CD14-positive monocyte (primary cell): Measurements from ENCODE around the gene MTTP. TPM values are rescaled to one million over a fixed set of nuclear protein-coding genes. Genes with fewer than 3 reads are reported as not detected.

ENCODE experiments used
- DNase-seq, 3 donors: peaks; one replicate each; pipeline ENCODE4 v3.0.0-alpha.2; 2011 to 2022
- H2AFZ ChIP-seq: 2 replicates; pipeline ENCODE4 v1.6.0; 2012; ENCODE audit warnings: mild to moderate bottlenecking, low read depth, low read length, inconsistent platforms; ENCODE audit not compliant: insufficient read depth, poor library complexity, severe bottlenecking
- H3K27ac ChIP-seq, 2 donors: 1 replicate in 1 of 2; 2 replicates in 1 of 2; pipeline ENCODE4 v1.5.1; 2012 to 2013; ENCODE audit warnings: low read length in 2 of 2, control low read depth in 1 of 2, inconsistent platforms in 1 of 2, low read depth in 1 of 2, mild to moderate bottlenecking in 1 of 2
- H3K27me3 ChIP-seq, 2 donors: one replicate each; pipeline versions ENCODE4 v1.6.0 to v1.6.1; 2011 to 2013; ENCODE audit warnings: low read length in 2 of 2; ENCODE audit not compliant: control insufficient read depth in 2 of 2, insufficient read depth in 2 of 2
- H3K36me3 ChIP-seq, 2 donors: replicated peaks in 1 of 2; 1 replicate in 1 of 2; 2 replicates in 1 of 2; pipeline versions ENCODE4 v1.5.1 to v1.6.1; 2012 to 2013; ENCODE audit warnings: low read length in 2 of 2, control low read depth in 1 of 2, inconsistent platforms in 1 of 2, mild to moderate bottlenecking in 1 of 2; ENCODE audit not compliant: insufficient read depth in 2 of 2, control insufficient read depth in 1 of 2
- H3K4me1 ChIP-seq, 2 donors: 1 replicate in 1 of 2; 2 replicates in 1 of 2; pipeline versions ENCODE4 v1.5.1 to v1.6.1; 2012 to 2013; ENCODE audit warnings: low read length in 2 of 2, control low read depth in 1 of 2, inconsistent platforms in 1 of 2, mild to moderate bottlenecking in 1 of 2, moderate library complexity in 1 of 2; ENCODE audit not compliant: insufficient read depth in 2 of 2, control insufficient read depth in 1 of 2
- H3K4me2 ChIP-seq: replicated peaks from 2 replicates; pipeline ENCODE3; 2012; ENCODE audit warnings: low read length, moderate library complexity, mild to moderate bottlenecking; ENCODE audit not compliant: poor library complexity, severe bottlenecking; ENCODE audit errors: extremely low read depth
- H3K4me3 ChIP-seq, 3 experiments: fragments of 200-600 bp in 1 of 3; sonication (generic) in 1 of 3; replicated peaks in 1 of 3; 1 replicate in 2 of 3; 2 replicates in 1 of 3; pipeline ENCODE4 v1.5.1; 2011 to 2013; ENCODE audit warnings: low read length in 3 of 3, mild to moderate bottlenecking in 3 of 3, control low read depth in 2 of 3, low read depth in 2 of 3, inconsistent platforms in 1 of 3, moderate library complexity in 1 of 3
- H3K79me2 ChIP-seq: 2 replicates; pipeline ENCODE4 v1.6.0; 2012; ENCODE audit warnings: mild to moderate bottlenecking, control low read depth, inconsistent platforms, low read length, moderate library complexity; ENCODE audit not compliant: insufficient read depth
- H3K9ac ChIP-seq: 2 replicates; pipeline ENCODE4 v1.6.0; 2017; ENCODE audit warnings: low read length, mild to moderate bottlenecking; ENCODE audit not compliant: insufficient read depth, poor library complexity, severe bottlenecking
- H3K9me3 ChIP-seq, 2 donors: replicated peaks in 1 of 2; 1 replicate in 1 of 2; 2 replicates in 1 of 2; pipeline versions ENCODE4 v1.5.1 to v1.6.1; 2012 to 2013; ENCODE audit warnings: low read length in 2 of 2, control low read depth in 1 of 2; ENCODE audit not compliant: control insufficient read depth in 1 of 2, insufficient read depth in 1 of 2
- H4K20me1 ChIP-seq: 2 replicates; pipeline ENCODE4 v1.6.0; 2012; ENCODE audit warnings: mild to moderate bottlenecking, low read length, control low read depth, moderate library complexity; ENCODE audit not compliant: insufficient read depth
- H3K27ac Mint-ChIP-seq, 7 donors: one replicate each; pipeline ENCODE4 v1.8.0; 2020; ENCODE audit warnings: mild to moderate bottlenecking in 7 of 7, mixed read lengths in 7 of 7, moderate library complexity in 6 of 7, inconsistent platforms in 2 of 7
- H3K27me3 Mint-ChIP-seq, 3 donors: one replicate each; pipeline ENCODE4 v1.8.0; 2021 to 2022; ENCODE audit warnings: low read depth in 3 of 3, mild to moderate bottlenecking in 3 of 3, mixed read lengths in 3 of 3, moderate library complexity in 3 of 3, inconsistent platforms in 1 of 3
- H3K36me3 Mint-ChIP-seq, 2 donors: one replicate each; pipeline ENCODE4 v1.8.0; 2020; ENCODE audit warnings: mixed read lengths in 2 of 2, inconsistent platforms in 1 of 2, mild to moderate bottlenecking in 1 of 2
- H3K4me1 Mint-ChIP-seq: one replicate; pipeline ENCODE4 v1.8.0; 2020; ENCODE audit warnings: mild to moderate bottlenecking, mixed read lengths
- H3K4me3 Mint-ChIP-seq, 2 donors: one replicate each; pipeline ENCODE4 v1.8.0; 2020; ENCODE audit warnings: mild to moderate bottlenecking in 2 of 2, mixed read lengths in 2 of 2, moderate library complexity in 1 of 2
- H3K9me3 Mint-ChIP-seq, 7 donors: one replicate each; pipeline ENCODE4 v1.8.0; 2020 to 2022; ENCODE audit warnings: mixed read lengths in 7 of 7, mild to moderate bottlenecking in 6 of 7, moderate library complexity in 6 of 7, inconsistent platforms in 2 of 7
- CTCF ChIP-seq: fragments of 200-600 bp; IDR thresholded peaks from one replicate; pipeline ENCODE4 v1.8.0; 2022; ENCODE audit warnings: antibody characterized with exemption, mild to moderate bottlenecking
- WGBS: methylation state at CpG from one replicate; pipeline ENCODE4 v1.1.5; 2013; ENCODE audit warnings: missing lambda C conversion rate; ENCODE audit not compliant: insufficient coverage; 5-methylcytosine and 5-hydroxymethylcytosine counted together
- intact Hi-C, 2 donors: fragments of 100-400 bp; cut with micrococcal nuclease; formaldehyde crosslinking; loops; one replicate each; pipeline versions ENCODE4 v1.15.0 to v1.15.1; 2023
- polyA plus RNA-seq, 3 donors: library from polyadenylated mRNA; depleted of rRNA in 1 of 3; unstranded in 2 of 3; stranded (reverse) in 1 of 3; fragments of 300-500 nt in 2 of 3; fragments of >200 nt in 1 of 3; fragmentation: Illumina TruSeq in 2 of 3; gene quantifications; 1 replicate in 2 of 3; 2 replicates in 1 of 3; pipeline ENCODE4 v1.2.3, GENCODE V29; 2012 to 2021

MTTP gene
- polyA plus RNA-seq, 3 donors: not detected

GRCh38 chr4:99552872-99553271 lies 21.8 kb upstream of the MTTP start:
- Histone ChIP-seq H3K79me2 (no peaks in the 10 kb centered on the region), H3K4me1 (no peaks in the 10 kb centered on the region), H3K4me2 (no peak overlapping the region), H3K4me3 (no peak overlapping the region), H3K27ac (no peak overlapping the region), H3K9me3 (no peaks in the 10 kb centered on the region), H3K36me3 (peaks cover 0 to 3% of the 10 kb centered on the region in 2 donors), H3K27me3 (no peaks in the 10 kb centered on the region), H4K20me1 (no peaks in the 10 kb centered on the region), H2AFZ (no peak overlapping the region), H3K9ac (no peak overlapping the region)
- DNase-seq: no peak
- Mint-ChIP-seq H3K27ac (no peak overlapping the region), H3K4me1 (no peaks in the 10 kb centered on the region), H3K9me3 (no peaks in the 10 kb centered on the region), H3K4me3 (no peak overlapping the region), H3K36me3 (peaks cover 16 to 20% of the 10 kb centered on the region in 2 donors), H3K27me3 (no peaks in the 10 kb centered on the region)
- intact Hi-C loops: no loop called here
- no CpG with 5 or more reads among the region's 2 CpGs for WGBS
- no peak for TF ChIP-seq CTCF

GRCh38 chr4:99563310-99564186 lies 11.1 kb upstream of the MTTP start, which contains the start of gene TRMT10A:
TSS of gene TRMT10A (minus strand) at chr4:99564039. CDS start at chr4:99559338, 4,701 bp downstream.
- 0% methylated on average over 37 of the region's 48 CpGs for WGBS
- H3K36me3 ChIP-seq: no peaks in the 10 kb centered on the region
- Mint-ChIP-seq H3K4me3 (peak within 1 kb of the TSS; percentile 90 to 98), H3K4me1 (peaks cover 6% of the 10 kb centered on the region), H3K9me3 (peaks cover 0 to 3% (median 0%) of the 10 kb centered on the region in 7 donors), H3K27ac (peak within 1 kb of the TSS; percentile 98 to 100 (median 99)), H3K36me3 (peaks cover 0 to 2% of the 10 kb centered on the region in 2 donors), H3K27me3 (peaks cover 6 to 9% (median 7%) of the 10 kb centered on the region in 3 donors)
- peak within 1 kb of the TSS; percentile 87 to 90 for H3K27ac ChIP-seq
- H3K4me3 ChIP-seq: peak within 1 kb of the TSS; percentile 51 to 90 (median 87)
- no peaks in the 10 kb centered on the region for H3K9me3 ChIP-seq
- peak within 1 kb of the TSS; percentile 75 for H3K9ac ChIP-seq
- peak; percentile 94 to 97 (median 95) for DNase-seq
- peak within 1 kb of the TSS; percentile 93 for H2AFZ ChIP-seq
- intact Hi-C loops: loop anchor here (5.0 kb wide), 6 partner anchors 244 to 1416 kb away; partner anchors contain the start of genes LAMTOR3 (in 2 of the 2), DAPP1 (in 1 of the 2), DNAJB14 (in 1 of the 2) and H2AZ1 (in 1 of the 2)
- H3K4me1 ChIP-seq: peaks cover 8 to 9% of the 10 kb centered on the region in 2 donors
- no peaks in the 10 kb centered on the region for H3K79me2 ChIP-seq
- TF ChIP-seq CTCF: no peak
- H3K27me3 ChIP-seq: peaks cover 5 to 17% of the 10 kb centered on the region in 2 donors
- H3K4me2 ChIP-seq: peak within 1 kb of the TSS; percentile 73
- no peaks in the 10 kb centered on the region for H4K20me1 ChIP-seq
